Ovary (tissue), 9 donors: Measurements from ENCODE around the gene ALPI. TPM values are rescaled to one million over a fixed set of nuclear protein-coding genes. Genes with fewer than 3 reads are reported as not detected.
"Not testable (repeated sequence)": the region's sequence is repeated elsewhere in the genome, so short reads cannot be mapped to it uniquely, and the experiment has no call there.

Experiments
- DNase-seq, 5 donors: peaks; one replicate each; pipeline ENCODE4 v3.0.0-alpha.2; 2019 to 2020
- H3K27ac ChIP-seq, 2 donors: fragments of 200-600 bp; one replicate each; pipeline versions ENCODE4 v1.5.1 to v1.8.0; 2019 to 2022
- H3K27me3 ChIP-seq: fragments of 200-600 bp; one replicate; pipeline ENCODE4 v1.8.0; 2022
- H3K36me3 ChIP-seq: fragments of 200-600 bp; sonication (generic); one replicate; pipeline ENCODE4 v1.5.1; 2019
- H3K4me1 ChIP-seq: one replicate; pipeline ENCODE4 v1.8.1; 2013; ENCODE audit warnings: mild to moderate bottlenecking, moderate library complexity; ENCODE audit not compliant: insufficient read depth
- H3K4me3 ChIP-seq: fragments of 200-600 bp; sonication (generic); one replicate; pipeline ENCODE4 v1.5.1; 2017
- H3K9me3 ChIP-seq, 2 donors: fragments of 200-600 bp in 1 of 2; sonication (generic) in 1 of 2; one replicate each; pipeline versions ENCODE4 v1.5.1 to v1.8.1; 2013 to 2019; ENCODE audit warnings: mild to moderate bottlenecking in 1 of 2, moderate library complexity in 1 of 2
- CTCF ChIP-seq, 3 donors: fragments of 450-650 bp in 2 of 3; fragments of 200-600 bp in 1 of 3; IDR thresholded peaks; one replicate each; pipeline versions ENCODE4 v1.5.1 to v1.8.0; 2016 to 2022; ENCODE audit warnings: antibody characterized with exemption in 3 of 3, mild to moderate bottlenecking in 1 of 3
- EP300 ChIP-seq: sonication (generic); formaldehyde crosslinking; IDR thresholded peaks from one replicate; pipeline ENCODE4 v1.6.1; 2017; ENCODE audit warnings: antibody characterized with exemption
- POLR2A ChIP-seq: fragments of 450-650 bp; IDR thresholded peaks from one replicate; pipeline ENCODE4 v1.6.1; 2017; ENCODE audit warnings: antibody characterized with exemption, mild to moderate bottlenecking, moderate library complexity
- WGBS, 3 donors: extraction: QIAGEN DNeasy Blood & Tissue Kit in 1 of 3; methylation state at CpG; one replicate each; pipeline versions ENCODE4 v1.1.5 to v1.1.7; 2013 to 2017; 5-methylcytosine and 5-hydroxymethylcytosine counted together
- intact Hi-C, 4 donors: fragments of 100-400 bp; cut with DNase I; formaldehyde crosslinking; loops; one replicate each; pipeline versions ENCODE4 v1.11.0 to v1.15.1; 2022 to 2023
- polyA plus RNA-seq, 2 donors: library from polyadenylated mRNA; stranded (reverse); fragments of 200-250 nt in 1 of 2; fragments of 350-450 nt in 1 of 2; fragmentation: Illumina TruSeq in 1 of 2; extraction: RNeasy Lipid Tissue Mini Kit (QIAGEN cat#74804) in 1 of 2; gene quantifications; one replicate each; pipeline ENCODE4 v1.2.3, GENCODE V29; 2013 to 2014
- total RNA-seq, 7 donors: library from RNA; depleted of rRNA in 2 of 7; stranded (reverse); fragments of >200 nt in 2 of 7; fragmentation: NEBNext Ultra II Directional in 3 of 7; extraction: Animal tissue kit (Norgen Biotek cat#: 25700) in 3 of 7; gene quantifications; one replicate each; pipeline versions ENCODE4 v1.1.0 to v1.2.4, GENCODE V29; 2016 to 2023
- donor health status: DM: no; HTN: no; CAD: no; lungs with moderate emphysema.
- donor health status: DM: no; HTN: no; CAD: no.
- donor health status: Bipolar disorder and iron deficiency.
- donor health status: DM: yes; HTN: yes; CAD: no.
- donor health status: DM: no; HTN: no; CAD: no.
- donor health status: DM: yes; HTN: yes; CAD: no.

The ALPI gene
- total and polyA plus RNA-seq, 9 donors: 0.72 TPM; not detected in 8

- H3K4me1 ChIP-seq, H3K27me3 ChIP-seq, H3K27ac ChIP-seq, H3K9me3 ChIP-seq, H3K4me3 ChIP-seq, H3K36me3 ChIP-seq: not testable (repeated sequence)
- WGBS, 3 donors: 64 to 83% (median 79%) methylated on average over 5 to 10 of the region's 13 CpGs
- intact Hi-C loops: loop anchor here in 1 of 4 donors (5.0 kb wide), 1 partner anchor 116 kb away; no protein-coding TSS in a partner anchor
- DNase-seq: peak in 1 of 5 donors; percentile 16
These were observed 12.9 kb upstream of the ALPI start for GRCh38 chr2:232443047-232443446.

GRCh38 chr2:232443669-232444408 lies 12.1 kb upstream of the ALPI start:
- H3K9me3 ChIP-seq, H3K4me3 ChIP-seq, H3K36me3 ChIP-seq, H3K27ac ChIP-seq, DNase-seq, H3K4me1 ChIP-seq, H3K27me3 ChIP-seq: not testable (repeated sequence)
- intact Hi-C loops: loop anchor here in 1 of 4 donors (2.0 to 5.0 kb wide), 2 partner anchors 79 to 117 kb away; no protein-coding TSS in a partner anchor
- WGBS, 3 donors: 68 to 73% (median 71%) methylated on average over 8 to 17 of the region's 21 CpGs

GRCh38 chr2:232444409-232445148 lies 11.4 kb upstream of the ALPI start:
- intact Hi-C loops: loop anchor here in 2 of 4 donors (2.0 to 5.0 kb wide), 3 partner anchors 78 to 117 kb away; partner anchors contain the start of gene PRSS56 (in 1 of the 2)
- Histone ChIP-seq H3K27ac (no peak overlapping the region), H3K4me1 (peaks cover 3% of the 10 kb centered on the region), H3K27me3 (no peaks in the 10 kb centered on the region), H3K36me3 (no peaks in the 10 kb centered on the region), H3K4me3 (no peak overlapping the region), H3K9me3 (no peaks in the 10 kb centered on the region)
- TF ChIP-seq POLR2A (no peak), EP300 (no peak), CTCF (IDR thresholded peaks at IDR 0.05) (no peak)
- WGBS, 3 donors: 81 to 90% (median 86%) methylated on average over 21 of the region's 21 CpGs
- DNase-seq: peak in 1 of 5 donors; percentile 25

- H3K27me3 ChIP-seq, H3K36me3 ChIP-seq, H3K9me3 ChIP-seq, H3K4me1 ChIP-seq, H3K27ac ChIP-seq, H3K4me3 ChIP-seq: not testable (repeated sequence)
- peak in 1 of 5 donors; percentile 21 for DNase-seq
- intact Hi-C loops: loop anchor here in 2 of 4 donors (2.0 to 5.0 kb wide), 2 partner anchors 77 kb away; partner anchors contain the start of gene PRSS56 (in 1 of the 2)
- 77 to 88% (median 79%) methylated on average over 18 to 26 of the region's 29 CpGs for WGBS, 3 donors
These were observed 10.6 kb upstream of the ALPI start for GRCh38 chr2:232445149-232445885.

- H3K4me3 ChIP-seq, H3K4me1 ChIP-seq, H3K9me3 ChIP-seq, H3K27me3 ChIP-seq, H3K27ac ChIP-seq, H3K36me3 ChIP-seq: not testable (repeated sequence)
- WGBS, 3 donors: 30 to 32% (median 30%) methylated on average over 7 to 8 of the region's 9 CpGs
- TF ChIP-seq CTCF (IDR thresholded peaks at IDR 0.05): peak in 2 of 3 donors; percentile 10 to 54
- peak in 2 of 5 donors; percentile 38 to 56 for DNase-seq
- intact Hi-C loops: loop anchor here in 2 of 4 donors (2.0 to 5.0 kb wide), 2 partner anchors 76 kb away; partner anchors contain the start of gene PRSS56 (in 1 of the 2)
These were observed 9.6 kb upstream of the ALPI start for GRCh38 chr2:232446266-232446777.
